NCI-H1048 (cell line): ENCODE data around the gene GPATCH11.

Experiments used
- DNase-seq: peaks from one replicate; lab custom pipeline; 2025; lab: John Stamatoyannopoulos, UW

The GPATCH11 gene

GRCh38 chr2:37083873-37084794, at the start of gene GPATCH11, which contains the start of gene HEATR5B:
Gene GPATCH11, plus strand, starts transcription at chr2:37084518. Its CDS starts 3,864 bp downstream, at chr2:37088382.
Gene HEATR5B, minus strand, starts transcription at chr2:37084372. Its CDS starts 958 bp downstream, at chr2:37083414.
- peak; percentile 92 for DNase-seq

GRCh38 chr2:37037771-37038170, 46.5 kb upstream of the GPATCH11 start:
- DNase-seq = no peak

- DNase-seq = no peak
These were observed 44.7 kb upstream of the GPATCH11 start for GRCh38 chr2:37039580-37039979.

- DNase-seq = no peak
These were observed 31.6 kb upstream of the GPATCH11 start for GRCh38 chr2:37052600-37053332.

- DNase-seq = no peak
These were observed 24.5 kb upstream of the GPATCH11 start for GRCh38 chr2:37059841-37060240.

- no peak for DNase-seq
These were observed 23.9 kb upstream of the GPATCH11 start for GRCh38 chr2:37060446-37060845.

- DNase-seq = no peak
These were observed 23.2 kb upstream of the GPATCH11 start for GRCh38 chr2:37061013-37061711.

- DNase-seq = no peak
These were observed 22.5 kb upstream of the GPATCH11 start for GRCh38 chr2:37061776-37062175.

GRCh38 chr2:37068686-37069085, 15.6 kb upstream of the GPATCH11 start:
- no peak for DNase-seq

GRCh38 chr2:37070931-37071330, 13.4 kb upstream of the GPATCH11 start:
- DNase-seq = no peak

- DNase-seq = no peak
These were observed 4.1 kb upstream of the GPATCH11 start for GRCh38 chr2:37080266-37080665.

GRCh38 chr2:37080689-37081088, 3.6 kb upstream of the GPATCH11 start:
- no peak for DNase-seq

GRCh38 chr2:37084797-37085196, 479 bp downstream of the GPATCH11 start:
- DNase-seq = no peak

GRCh38 chr2:37085731-37086147, 1.4 kb downstream of the GPATCH11 start:
- no peak for DNase-seq

GRCh38 chr2:37090019-37090477, 5.7 kb downstream of the GPATCH11 start:
- no peak for DNase-seq

GRCh38 chr2:37091873-37092272, 7.6 kb downstream of the GPATCH11 start:
- no peak for DNase-seq

GRCh38 chr2:37096568-37096967, 12.2 kb downstream of the GPATCH11 start:
- DNase-seq = no peak

- no peak for DNase-seq
These were observed 14.2 kb downstream of the GPATCH11 start for GRCh38 chr2:37098416-37099118.

GRCh38 chr2:37100054-37100453, 15.7 kb downstream of the GPATCH11 start:
- DNase-seq = no peak

GRCh38 chr2:37102588-37102987, 18.3 kb downstream of the GPATCH11 start:
- DNase-seq = no peak

GRCh38 chr2:37104178-37104577, 19.9 kb downstream of the GPATCH11 start:
- DNase-seq = no peak

- no peak for DNase-seq
These were observed 20.8 kb downstream of the GPATCH11 start for GRCh38 chr2:37105150-37105549.
